A673 (cell line): ENCODE results near the gene ADGRA1.

Experiments
- CTCF ChIP-seq: fragments of 300-800, 200-600 bp; sonication (generic); conservative IDR thresholded peaks from 2 replicates; pipeline ENCODE4 v1.5.1; 2017; ENCODE audit warnings: low read depth, mild to moderate bottlenecking, antibody characterized with exemption, low read length, moderate library complexity, mixed read lengths
- EZH2 ChIP-seq: fragments of 200-600 bp; sonication (generic); IDR thresholded peaks from 2 replicates; pipeline ENCODE4 v1.6.1; 2017; ENCODE audit warnings: borderline replicate concordance, low read depth, mild to moderate bottlenecking, mixed read lengths, antibody characterized with exemption, low read length; ENCODE audit not compliant: poor library complexity, severe bottlenecking

GRCh38 chr10:133100706-133101415 is 13.1 kb downstream of the ADGRA1 start:
- no peak for TF ChIP-seq CTCF
- no peak for TF ChIP-seq EZH2
